PC-3 (cell line): Measurements from ENCODE around the gene PYROXD2.

Experiments
- CTCF ChIP-seq: fragments of 300-600 bp; sonication (generic); conservative IDR thresholded peaks from 2 replicates; pipeline ENCODE4 v1.5.1; 2017; ENCODE audit warnings: antibody characterized with exemption, low read depth, mild to moderate bottlenecking, low read length
- EZH2 ChIP-seq: fragments of 300-600 bp; sonication (generic); IDR thresholded peaks from one replicate; pipeline ENCODE4 v1.6.1; 2017; ENCODE audit warnings: antibody characterized with exemption, mild to moderate bottlenecking, low read length; ENCODE audit not compliant: unreplicated experiment

- no peak for TF ChIP-seq CTCF
- TF ChIP-seq EZH2 = no peak
Observed at GRCh38 chr10:98414578-98414931, 427 bp downstream of the PYROXD2 start.
